Panc1 (cell line): Measurements from ENCODE around the gene DLG2. TPM values are rescaled to one million over a fixed set of nuclear protein-coding genes. Genes with fewer than 3 reads are reported as not detected.

ENCODE experiments used
- ATAC-seq: fragments of 200-7000 bp; cut with Tn5 transposase; 2 replicates; pipeline ENCODE4 v1.9.1; 2020; ENCODE audit warnings: mild to moderate bottlenecking, moderate library complexity
- BruUV-seq: library from RNA; stranded (reverse); fragments of 400-500 nt; replicated peaks from 2 replicates; lab custom pipeline; 2021; lab: Mats Ljungman, UMichigan
- CTCF ChIA-PET: fragments of 300-600 bp; sonication (Branson Sonifier 250); formaldehyde crosslinking; loops from one replicate; lab custom pipeline; 2022; ENCODE audit warnings: antibody characterized with exemption; lab: Charles Lee
- POLR2A ChIA-PET: fragments of 300-600 bp; sonication (Branson Sonifier 250); formaldehyde crosslinking; loops from one replicate; lab custom pipeline; 2022; ENCODE audit warnings: antibody characterized with exemption; lab: Charles Lee
- DNase-seq: peaks from one replicate; pipeline ENCODE4 v3.0.0-alpha.2; 2010; ENCODE audit warnings: low read depth, low spot score
- H3K27ac ChIP-seq: 2 replicates; pipeline ENCODE4 v1.5.1; 2011; ENCODE audit warnings: mild to moderate bottlenecking, low read length, inconsistent platforms
- H3K27me3 ChIP-seq: fragments of 200-500 bp; sonication (Bioruptor generic); 2 replicates; pipeline ENCODE4 v1.6.0; 2014; ENCODE audit warnings: low read length, inconsistent platforms; ENCODE audit not compliant: control insufficient read depth, insufficient read depth
- H3K36me3 ChIP-seq: fragments of 200-500 bp; sonication (Bioruptor generic); 2 replicates; pipeline ENCODE4 v1.5.1; 2014; ENCODE audit warnings: inconsistent platforms, mild to moderate bottlenecking, low read length, moderate library complexity; ENCODE audit not compliant: control insufficient read depth, insufficient read depth
- H3K4me1 ChIP-seq: 2 replicates; pipeline ENCODE4 v1.5.1; 2011; ENCODE audit warnings: inconsistent platforms, mild to moderate bottlenecking, low read length, moderate library complexity; ENCODE audit not compliant: control insufficient read depth, insufficient read depth
- H3K4me3 ChIP-seq, 2 experiments: 2 replicates each; pipeline ENCODE4 v1.5.1; 2011 to 2012; ENCODE audit warnings: low read depth in 2 of 2, low read length in 2 of 2, mild to moderate bottlenecking in 2 of 2, inconsistent platforms in 1 of 2, moderate library complexity in 1 of 2
- H3K9me3 ChIP-seq: fragments of 200-500 bp; sonication (Bioruptor generic); 2 replicates; pipeline ENCODE4 v1.5.1; 2014; ENCODE audit warnings: low read depth, mild to moderate bottlenecking, inconsistent platforms, low read length, moderate library complexity; ENCODE audit not compliant: control insufficient read depth, insufficient read depth
- POLR2AphosphoS5 ChIP-seq: IDR thresholded peaks from 2 replicates; pipeline ENCODE4 v1.6.1; 2012; ENCODE audit warnings: mild to moderate bottlenecking, low read depth, low read length, moderate library complexity
- SIN3A ChIP-seq: IDR thresholded peaks from 2 replicates; pipeline ENCODE4 v1.6.1; 2012; ENCODE audit warnings: low read depth, mild to moderate bottlenecking, low read length, moderate library complexity, borderline replicate concordance; ENCODE audit not compliant: insufficient read depth
- TCF7L2 ChIP-seq: IDR thresholded peaks from 2 replicates; pipeline ENCODE4 v1.6.1; 2011; ENCODE audit warnings: mild to moderate bottlenecking, low read depth, low read length, inconsistent platforms
- in situ Hi-C: cut with HindIII; loops from 2 replicates; pipeline ENCODE4 v1.10.0; 2016; ENCODE audit warnings: low sequenced_read_pairs, low pct_unique_long_range_greater_than_20kb
- intact Hi-C: fragments of 100-400 bp; cut with micrococcal nuclease; formaldehyde crosslinking; loops from one replicate; pipeline ENCODE4 v1.10.0; 2022; ENCODE audit not compliant: unreplicated experiment
- total RNA-seq: library from RNA; stranded (reverse); gene quantifications from one replicate; pipeline ENCODE4 v1.2.1, GENCODE V29; 2021; ENCODE audit not compliant: unreplicated experiment
- TF ChIP-seq, protein P1 (sequence below): fragments of 450-650 bp; IDR thresholded peaks from 2 replicates; pipeline ENCODE4 v1.5.1; 2017; ENCODE audit warnings: mild to moderate bottlenecking
- TF ChIP-seq, protein P2 (sequence below), 2 experiments: IDR thresholded peaks; 2 replicates each; pipeline ENCODE4 v1.6.1; 2011 to 2012; ENCODE audit warnings: low read depth in 2 of 2, control low read depth in 1 of 2, low read length in 1 of 2, mild to moderate bottlenecking in 1 of 2, moderate library complexity in 1 of 2; ENCODE audit not compliant: insufficient read depth in 1 of 2

Gene DLG2
- total RNA-seq, 1 experiment from 2014 or later: 4.2 TPM

DNA sequence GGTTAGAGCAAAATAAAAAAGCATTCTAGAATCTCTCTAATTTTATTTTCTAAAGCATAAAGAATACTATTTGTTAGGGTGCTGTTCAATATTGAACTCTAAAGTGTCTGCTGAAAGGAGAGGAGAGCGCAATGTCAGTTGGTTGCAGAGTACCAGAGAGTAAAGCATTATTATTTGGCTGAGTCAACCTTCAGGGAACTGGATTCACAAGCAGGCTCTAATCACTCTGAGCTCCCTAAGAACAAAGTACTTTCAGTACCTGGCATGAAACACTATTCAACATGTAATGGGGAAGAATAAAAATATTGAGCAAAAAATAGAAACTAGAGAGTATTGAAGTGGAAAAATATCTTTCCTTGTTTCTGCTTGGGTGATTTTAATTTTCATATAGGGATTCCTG lies 1380.0 kb downstream of the DLG2 start:
- no peak overlapping the region for H3K27ac ChIP-seq
- no TSS peak for BruUV-seq
- H3K9me3 ChIP-seq: no peaks in the 10 kb centered on the region
- ChIA-PET POLR2A (no interaction called here), CTCF (no interaction called here)
- no peaks in the 10 kb centered on the region for H3K27me3 ChIP-seq
- intact Hi-C loops: no loop called here
- in situ Hi-C loops: no loop called here
- TF ChIP-seq, protein P1, sequence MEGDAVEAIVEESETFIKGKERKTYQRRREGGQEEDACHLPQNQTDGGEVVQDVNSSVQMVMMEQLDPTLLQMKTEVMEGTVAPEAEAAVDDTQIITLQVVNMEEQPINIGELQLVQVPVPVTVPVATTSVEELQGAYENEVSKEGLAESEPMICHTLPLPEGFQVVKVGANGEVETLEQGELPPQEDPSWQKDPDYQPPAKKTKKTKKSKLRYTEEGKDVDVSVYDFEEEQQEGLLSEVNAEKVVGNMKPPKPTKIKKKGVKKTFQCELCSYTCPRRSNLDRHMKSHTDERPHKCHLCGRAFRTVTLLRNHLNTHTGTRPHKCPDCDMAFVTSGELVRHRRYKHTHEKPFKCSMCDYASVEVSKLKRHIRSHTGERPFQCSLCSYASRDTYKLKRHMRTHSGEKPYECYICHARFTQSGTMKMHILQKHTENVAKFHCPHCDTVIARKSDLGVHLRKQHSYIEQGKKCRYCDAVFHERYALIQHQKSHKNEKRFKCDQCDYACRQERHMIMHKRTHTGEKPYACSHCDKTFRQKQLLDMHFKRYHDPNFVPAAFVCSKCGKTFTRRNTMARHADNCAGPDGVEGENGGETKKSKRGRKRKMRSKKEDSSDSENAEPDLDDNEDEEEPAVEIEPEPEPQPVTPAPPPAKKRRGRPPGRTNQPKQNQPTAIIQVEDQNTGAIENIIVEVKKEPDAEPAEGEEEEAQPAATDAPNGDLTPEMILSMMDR: no peak
- no peak for TF ChIP-seq TCF7L2
- TF ChIP-seq, protein P2, sequence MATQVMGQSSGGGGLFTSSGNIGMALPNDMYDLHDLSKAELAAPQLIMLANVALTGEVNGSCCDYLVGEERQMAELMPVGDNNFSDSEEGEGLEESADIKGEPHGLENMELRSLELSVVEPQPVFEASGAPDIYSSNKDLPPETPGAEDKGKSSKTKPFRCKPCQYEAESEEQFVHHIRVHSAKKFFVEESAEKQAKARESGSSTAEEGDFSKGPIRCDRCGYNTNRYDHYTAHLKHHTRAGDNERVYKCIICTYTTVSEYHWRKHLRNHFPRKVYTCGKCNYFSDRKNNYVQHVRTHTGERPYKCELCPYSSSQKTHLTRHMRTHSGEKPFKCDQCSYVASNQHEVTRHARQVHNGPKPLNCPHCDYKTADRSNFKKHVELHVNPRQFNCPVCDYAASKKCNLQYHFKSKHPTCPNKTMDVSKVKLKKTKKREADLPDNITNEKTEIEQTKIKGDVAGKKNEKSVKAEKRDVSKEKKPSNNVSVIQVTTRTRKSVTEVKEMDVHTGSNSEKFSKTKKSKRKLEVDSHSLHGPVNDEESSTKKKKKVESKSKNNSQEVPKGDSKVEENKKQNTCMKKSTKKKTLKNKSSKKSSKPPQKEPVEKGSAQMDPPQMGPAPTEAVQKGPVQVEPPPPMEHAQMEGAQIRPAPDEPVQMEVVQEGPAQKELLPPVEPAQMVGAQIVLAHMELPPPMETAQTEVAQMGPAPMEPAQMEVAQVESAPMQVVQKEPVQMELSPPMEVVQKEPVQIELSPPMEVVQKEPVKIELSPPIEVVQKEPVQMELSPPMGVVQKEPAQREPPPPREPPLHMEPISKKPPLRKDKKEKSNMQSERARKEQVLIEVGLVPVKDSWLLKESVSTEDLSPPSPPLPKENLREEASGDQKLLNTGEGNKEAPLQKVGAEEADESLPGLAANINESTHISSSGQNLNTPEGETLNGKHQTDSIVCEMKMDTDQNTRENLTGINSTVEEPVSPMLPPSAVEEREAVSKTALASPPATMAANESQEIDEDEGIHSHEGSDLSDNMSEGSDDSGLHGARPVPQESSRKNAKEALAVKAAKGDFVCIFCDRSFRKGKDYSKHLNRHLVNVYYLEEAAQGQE (IDR thresholded peaks at IDR 0.05; ENCODE audit: insufficient read depth in 1 of 2, low read depth in 2 of 2, low read length in 1 of 2): no peak
- no peak for TF ChIP-seq POLR2AphosphoS5
- no peak for TF ChIP-seq SIN3A
- H3K4me1 ChIP-seq: no peaks in the 10 kb centered on the region
- H3K4me3 ChIP-seq: no peak overlapping the region
- ATAC-seq (no peak), DNase-seq (no peak)
- no peaks in the 10 kb centered on the region for H3K36me3 ChIP-seq

DNA sequence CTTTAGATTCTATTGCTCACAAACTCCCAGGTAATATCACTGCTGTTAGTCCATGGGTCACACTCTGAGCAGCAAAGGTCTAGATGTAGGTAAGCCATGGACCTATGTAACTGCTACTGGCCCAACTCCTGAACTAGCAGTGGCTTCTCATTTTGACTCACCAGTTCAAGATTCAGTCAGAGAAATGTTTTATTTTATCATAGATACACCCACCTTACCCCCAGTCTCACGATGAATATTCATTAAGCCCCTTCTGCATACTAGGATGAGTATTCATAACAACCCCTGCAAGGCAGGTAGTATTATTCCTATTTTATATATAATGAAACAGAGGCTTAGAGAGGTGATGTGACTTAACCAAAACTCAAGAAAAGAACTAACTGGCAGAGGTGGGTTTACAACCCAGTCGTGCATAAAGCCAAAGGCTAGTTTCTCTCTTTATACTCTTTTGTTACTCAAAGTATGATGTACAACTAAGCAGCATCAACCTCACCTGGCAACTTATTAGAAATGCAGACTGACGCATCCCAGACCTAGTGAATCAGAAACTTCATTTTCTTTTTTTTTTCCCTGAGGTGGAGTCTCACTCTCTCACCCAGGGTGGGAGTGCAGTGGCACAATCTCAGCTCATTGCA lies 1383.4 kb downstream of the DLG2 start:
- POLR2A ChIA-PET: no interaction called here
- in situ Hi-C loops: no loop called here
- BruUV-seq: no TSS peak

More for the DNA sequence above, 1383.4 kb downstream of the DLG2 start:
- ATAC-seq (no peak), DNase-seq (no peak)
- no peaks in the 10 kb centered on the region for H3K9me3 ChIP-seq
- no peaks in the 10 kb centered on the region for H3K4me1 ChIP-seq
- TF ChIP-seq, protein P2 (IDR thresholded peaks at IDR 0.05; ENCODE audit: insufficient read depth in 1 of 2, low read depth in 2 of 2, low read length in 1 of 2): no peak
- TF ChIP-seq SIN3A (no peak), TCF7L2 (no peak), POLR2AphosphoS5 (no peak)
- TF ChIP-seq, protein P1: no peak
- H3K4me3 ChIP-seq: no peak overlapping the region
- no peak overlapping the region for H3K27ac ChIP-seq
- H3K36me3 ChIP-seq: no peaks in the 10 kb centered on the region
- intact Hi-C loops: no loop called here
- H3K27me3 ChIP-seq: no peaks in the 10 kb centered on the region
- CTCF ChIA-PET: no interaction called here
